GM03348 (cell line): ENCODE measurements around the gene RTP2.

ENCODE experiments used
- DNase-seq: peaks from one replicate; pipeline ENCODE4 v3.0.0; 2012; ENCODE audit warnings: low spot score

RTP2 gene

DNA sequence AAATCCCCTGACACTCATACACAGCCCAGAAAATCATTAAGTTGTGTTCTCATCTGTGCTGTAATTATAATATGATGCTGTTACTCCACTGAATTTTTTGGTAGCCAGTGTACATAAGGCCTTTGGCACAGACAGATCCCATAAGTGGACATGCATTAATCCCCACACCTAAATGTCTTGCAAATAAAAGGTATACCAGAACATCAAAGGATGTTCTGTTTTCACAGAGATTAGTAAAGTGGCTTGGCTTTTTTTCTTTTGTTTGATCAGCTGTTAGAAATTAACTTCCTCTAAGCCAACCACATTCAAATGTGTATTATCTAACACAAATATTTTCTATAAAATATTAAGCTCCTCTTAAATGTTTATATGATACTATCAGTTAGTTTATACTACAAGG is 34.8 kb downstream of the RTP2 start:
- DNase-seq = no peak

DNA sequence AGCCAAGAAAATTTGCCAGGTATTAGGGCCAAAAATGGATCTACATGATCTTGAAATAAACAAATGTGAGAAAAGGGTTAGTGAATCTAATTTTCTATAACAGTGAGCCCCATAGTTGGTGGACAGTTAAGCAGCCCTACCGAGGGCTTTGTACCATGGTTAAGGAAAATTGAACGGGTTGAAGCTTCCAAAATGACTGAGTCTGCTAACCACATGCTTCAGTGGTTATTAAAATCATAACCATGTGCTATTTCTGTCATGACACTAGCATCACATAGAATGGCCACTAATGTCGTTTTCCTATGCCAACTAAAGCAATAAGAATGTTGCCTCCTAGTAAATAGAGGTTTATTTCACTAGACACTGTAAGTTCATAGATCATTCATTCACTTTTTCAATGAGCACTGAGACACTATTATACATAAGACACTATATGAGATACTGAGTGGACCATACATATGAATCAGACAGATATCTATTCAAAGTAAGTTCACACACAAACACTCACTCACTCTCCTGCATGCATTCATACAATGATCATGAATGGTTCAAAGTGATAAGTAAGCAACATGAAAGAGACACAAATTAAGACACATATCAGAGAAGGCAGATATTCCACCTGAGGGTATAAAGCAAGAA is 36.5 kb downstream of the RTP2 start:
- no peak for DNase-seq

DNA sequence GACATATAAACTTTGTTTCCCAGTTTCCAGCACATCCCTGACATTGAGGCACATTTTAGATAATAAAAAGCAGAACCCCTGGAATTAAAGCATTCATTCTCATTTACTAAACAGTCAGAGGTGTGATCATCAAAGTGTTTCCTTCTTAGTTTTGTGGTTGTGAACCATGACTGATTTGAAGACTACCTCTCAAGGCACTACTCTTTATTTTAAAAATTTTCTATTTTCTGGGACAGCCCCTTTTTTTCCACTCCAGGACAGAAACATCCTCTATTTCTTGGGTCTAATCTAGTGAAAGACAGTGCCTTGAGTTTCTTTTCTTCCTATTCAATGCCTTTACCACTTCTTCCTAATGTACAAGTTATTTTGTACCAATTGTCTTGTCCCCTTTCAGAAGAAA is 37.3 kb downstream of the RTP2 start:
- DNase-seq = no peak

DNA sequence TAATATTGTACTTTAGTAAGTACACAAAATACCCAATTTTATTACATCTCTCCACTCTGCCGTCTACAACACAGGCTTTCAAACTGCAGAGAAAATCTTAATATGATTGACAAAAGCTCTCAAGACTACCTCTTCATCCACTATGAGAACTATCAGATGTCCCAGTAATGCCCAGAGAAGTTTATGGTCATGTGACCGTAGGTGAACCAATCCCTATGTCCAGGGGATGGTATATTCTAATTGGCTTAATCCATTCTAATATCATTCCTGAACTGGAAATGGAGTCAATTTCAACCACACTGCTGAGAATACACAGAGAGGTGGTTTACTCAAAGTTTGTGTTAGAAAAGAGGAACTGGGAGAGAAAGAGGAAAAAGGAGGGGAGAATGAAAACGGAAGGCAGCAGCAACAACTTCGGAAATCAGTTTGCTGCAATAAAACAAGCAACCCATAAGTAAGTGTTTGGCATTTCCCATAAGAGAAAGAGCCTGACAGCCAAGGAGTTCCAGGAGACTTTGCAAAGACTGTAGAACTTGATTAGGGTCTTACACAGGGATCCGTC is 39.4 kb downstream of the RTP2 start:
- DNase-seq = no peak

DNA sequence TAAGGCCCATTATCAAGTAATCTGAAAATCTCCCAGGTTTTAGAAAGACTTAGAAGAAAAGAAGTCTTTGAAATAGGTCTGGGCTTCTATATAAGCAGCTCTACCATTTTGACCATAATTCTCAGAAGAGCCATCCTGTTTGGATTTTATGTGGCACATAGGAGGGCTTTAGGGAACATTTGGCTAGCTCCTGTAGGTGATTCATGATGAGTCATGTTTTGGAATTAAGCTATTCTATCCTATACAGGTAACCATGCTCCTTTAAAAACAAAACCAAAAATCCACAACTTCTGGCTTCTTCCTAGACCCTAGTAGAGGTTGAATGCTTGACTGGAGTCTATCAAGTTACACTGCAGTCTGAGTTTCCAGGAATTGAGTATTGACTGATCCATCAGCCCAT is 41.1 kb downstream of the RTP2 start:
- DNase-seq = no peak

DNA sequence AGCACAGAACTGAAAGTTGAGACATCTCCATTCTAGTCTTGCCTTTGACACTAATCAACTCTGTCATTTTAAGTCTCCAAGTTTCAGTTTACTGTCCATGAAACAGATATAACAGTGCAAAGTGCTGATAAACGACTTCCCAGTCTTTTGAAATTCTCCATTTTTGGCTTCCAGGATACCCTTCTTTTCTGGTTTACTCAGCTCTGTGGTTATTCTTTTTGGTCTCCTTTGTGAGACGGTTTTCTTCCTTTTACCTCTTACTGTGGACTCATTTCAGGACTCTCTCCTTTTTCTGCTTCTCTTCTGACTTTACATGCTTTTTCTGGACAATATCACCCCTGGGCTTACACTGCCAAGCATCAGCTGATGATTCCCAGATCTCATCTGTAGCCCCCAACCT is 51.1 kb downstream of the RTP2 start:
- no peak for DNase-seq
